Heart left ventricle (tissue), 13 donors: ENCODE measurements around the gene SERP2.

Experiments used
- POLR2A ChIP-seq, 2 donors: fragments of 450-650 bp; IDR thresholded peaks; one replicate each; pipeline ENCODE4 v1.6.1; 2017; ENCODE audit warnings: antibody characterized with exemption in 2 of 2, mild to moderate bottlenecking in 2 of 2, moderate library complexity in 2 of 2
- TF ChIP-seq, protein P1 (sequence below), 12 donors: fragments of 200-600 bp; sonication (generic) in 4 of 12; IDR thresholded peaks; one replicate each; pipeline versions ENCODE4 v1.5.0 to v1.8.0; 2018 to 2022; ENCODE audit warnings: antibody characterized with exemption in 12 of 12, mild to moderate bottlenecking in 5 of 12
- donor health status: ischemic (EF 13 %, LVEDD 7.1; RV severe dilation, severe dysfunction).
- donor health status: DM: no; HTN: yes; CAD: no.
- donor health status: DM: no; HTN: no; CAD: no.
- donor health status: ischemic (EF 25% LVEDD 6.9; RV normal size, moderate dysfunction).
- donor health status: ischemic (EF 25% LVEDD 5.7; RV mildly dilated, moderate dysfunction).
- donor health status: ischemic (EF 35%, LVEDD 5.7; RV mildly dilated, moderate dysfunction).
- donor health status: nonischemic (EF 11% LVEDD 7.7; RV severe dilation, severe dysfunction).
- donor health status: DM: yes; HTN: yes; CAD: no.
- donor health status: PGD.
- donor health status: ischemic (EF 29% LVEDD 5.4; RV normal size, mild dysfunction).
- donor health status: nonischemic (EF 23%, LVEDD 6.1; RV moderate dilation, normal function).

DNA sequence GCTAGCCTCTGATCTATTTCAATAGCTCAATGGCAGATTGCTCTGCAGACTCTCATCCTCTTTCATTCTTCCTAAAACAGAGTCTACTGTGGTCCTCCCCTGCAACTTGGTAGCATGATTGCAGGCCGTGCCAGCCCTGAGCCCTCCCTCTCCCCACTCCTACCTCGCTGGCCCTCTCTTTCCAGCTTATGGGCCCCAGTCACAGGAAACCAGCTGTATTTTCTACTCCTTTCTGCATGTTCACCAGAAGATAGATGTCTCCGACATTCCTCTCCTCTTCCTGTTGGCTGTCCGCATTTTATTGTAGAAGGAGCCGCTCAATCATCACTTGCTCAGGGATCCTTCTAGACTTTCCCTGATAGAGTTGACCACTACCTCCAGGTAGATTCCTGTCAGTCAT, 50.2 kb downstream of the SERP2 start:
- TF ChIP-seq, protein P1, sequence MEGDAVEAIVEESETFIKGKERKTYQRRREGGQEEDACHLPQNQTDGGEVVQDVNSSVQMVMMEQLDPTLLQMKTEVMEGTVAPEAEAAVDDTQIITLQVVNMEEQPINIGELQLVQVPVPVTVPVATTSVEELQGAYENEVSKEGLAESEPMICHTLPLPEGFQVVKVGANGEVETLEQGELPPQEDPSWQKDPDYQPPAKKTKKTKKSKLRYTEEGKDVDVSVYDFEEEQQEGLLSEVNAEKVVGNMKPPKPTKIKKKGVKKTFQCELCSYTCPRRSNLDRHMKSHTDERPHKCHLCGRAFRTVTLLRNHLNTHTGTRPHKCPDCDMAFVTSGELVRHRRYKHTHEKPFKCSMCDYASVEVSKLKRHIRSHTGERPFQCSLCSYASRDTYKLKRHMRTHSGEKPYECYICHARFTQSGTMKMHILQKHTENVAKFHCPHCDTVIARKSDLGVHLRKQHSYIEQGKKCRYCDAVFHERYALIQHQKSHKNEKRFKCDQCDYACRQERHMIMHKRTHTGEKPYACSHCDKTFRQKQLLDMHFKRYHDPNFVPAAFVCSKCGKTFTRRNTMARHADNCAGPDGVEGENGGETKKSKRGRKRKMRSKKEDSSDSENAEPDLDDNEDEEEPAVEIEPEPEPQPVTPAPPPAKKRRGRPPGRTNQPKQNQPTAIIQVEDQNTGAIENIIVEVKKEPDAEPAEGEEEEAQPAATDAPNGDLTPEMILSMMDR (IDR thresholded peaks at IDR 0.05): no peak
- TF ChIP-seq POLR2A (IDR thresholded peaks at IDR 0.05): no peak
